GM12878 (cell line): ENCODE results near the gene CMTM4. TPM values are rescaled to one million over a fixed set of nuclear protein-coding genes. Genes with fewer than 3 reads are reported as not detected.

Experiments used
- ATAC-seq: fragments of 200-7000 bp; cut with Tn5 transposase; 3 replicates; pipeline ENCODE4 v1.9.1; 2020; ENCODE audit warnings: mild to moderate bottlenecking, moderate library complexity
- BruUV-seq: library from RNA; stranded (reverse); fragments of 400-500 nt; replicated peaks from 2 replicates; lab custom pipeline; 2021; lab: Mats Ljungman, UMichigan
- CTCF ChIA-PET: fragments of 300-600 bp; sonication (Branson Sonifier 250); formaldehyde crosslinking; extraction: SDS; loops from one replicate; lab custom pipeline; 2021; ENCODE audit warnings: inconsistent platforms; lab: Yijun Ruan, JAX
- POLR2A ChIA-PET: fragments of 350-600 bp; formaldehyde crosslinking; extraction: SDS; loops from one replicate; lab custom pipeline; 2021; ENCODE audit warnings: inconsistent platforms; lab: Charles Lee
- RAD21 ChIA-PET: fragments of 300-600 bp; sonication (Branson Sonifier 250); formaldehyde crosslinking; loops from one replicate; lab custom pipeline; 2023; ENCODE audit warnings: antibody characterized with exemption; ENCODE audit not compliant: unreplicated experiment; lab: Charles Lee
- SMC1A ChIA-PET: fragments of 300-600 bp; sonication (Branson Sonifier 250); formaldehyde crosslinking; loops from one replicate; lab custom pipeline; 2023; ENCODE audit not compliant: unreplicated experiment, uncharacterized antibody; lab: Charles Lee
- DNase-seq: peaks from one replicate; pipeline ENCODE4 v3.0.0-alpha.2; 2011; ENCODE audit warnings: low read depth, low spot score
- FAIRE-seq: peaks from 3 replicates; lab custom pipeline; 2011; peaks lifted over from hg19 to GRCh38; lab: Jason Lieb, UNC
- H2AFZ ChIP-seq: 2 replicates; pipeline ENCODE4 v1.6.0; 2011; ENCODE audit warnings: low read depth, low read length, control low read depth; ENCODE audit not compliant: control insufficient read depth
- H3K27ac ChIP-seq: 2 replicates; pipeline ENCODE4 v1.5.1; 2011; ENCODE audit warnings: control low read depth; ENCODE audit not compliant: control insufficient read depth, insufficient read depth
- H3K27me3 ChIP-seq, 2 experiments: replicated peaks in 1 of 2; 2 replicates each; pipeline versions ENCODE4 v1.6.0 to v1.6.1; 2011; ENCODE audit warnings: low read length in 1 of 2; ENCODE audit not compliant: control insufficient read depth in 2 of 2, insufficient read depth in 2 of 2
- H3K36me3 ChIP-seq, 2 experiments: 2 replicates each; pipeline ENCODE4 v1.5.1; 2011; ENCODE audit warnings: low read length in 1 of 2; ENCODE audit not compliant: control insufficient read depth in 2 of 2, insufficient read depth in 2 of 2
- H3K4me1 ChIP-seq: 2 replicates; pipeline ENCODE4 v1.6.1; 2011; ENCODE audit warnings: mild to moderate bottlenecking, low read length, moderate library complexity, mixed read lengths; ENCODE audit not compliant: control insufficient read depth, insufficient read depth
- H3K4me2 ChIP-seq: 2 replicates; pipeline ENCODE4 v1.6.0; 2011; ENCODE audit warnings: control low read depth; ENCODE audit not compliant: control insufficient read depth, insufficient read depth
- H3K4me3 ChIP-seq: fragments of 200-600 bp; sonication (generic); 2 replicates; pipeline ENCODE4 v1.5.1; 2016
- H3K79me2 ChIP-seq: 2 replicates; pipeline ENCODE4 v1.6.0; 2011; ENCODE audit warnings: low read length; ENCODE audit not compliant: control insufficient read depth, insufficient read depth
- H3K9ac ChIP-seq: 2 replicates; pipeline ENCODE4 v1.8.0; 2011; ENCODE audit warnings: low read length, control low read depth, mixed read lengths; ENCODE audit not compliant: control insufficient read depth, insufficient read depth
- H3K9me3 ChIP-seq: replicated peaks from 3 replicates; pipeline ENCODE4 v1.5.1; 2011; ENCODE audit warnings: mild to moderate bottlenecking, low read length; ENCODE audit not compliant: control insufficient read depth, insufficient read depth
- H4K20me1 ChIP-seq: 2 replicates; pipeline ENCODE4 v1.6.0; 2011; ENCODE audit not compliant: control insufficient read depth, insufficient read depth
- CBFB ChIP-seq: IDR thresholded peaks from 2 replicates; pipeline ENCODE4 v1.6.1; 2016; ENCODE audit warnings: antibody characterized with exemption, low read depth
- CHD2 ChIP-seq: IDR thresholded peaks from 2 replicates; pipeline ENCODE4 v1.6.1; 2011; ENCODE audit warnings: low read depth, low read length, improper control_type of control experiment, borderline replicate concordance
- EP300 ChIP-seq, 2 experiments: fragments of 150-350 bp in 1 of 2; IDR thresholded peaks; 2 replicates each; pipeline ENCODE4 v1.6.1; 2011 to 2012; ENCODE audit warnings: low read depth in 2 of 2, low read length in 2 of 2, borderline replicate concordance in 1 of 2, improper control_type of control experiment in 1 of 2, inconsistent platforms in 1 of 2; ENCODE audit not compliant: control insufficient read depth in 1 of 2
- ESRRA ChIP-seq: IDR thresholded peaks from 2 replicates; pipeline ENCODE4 v1.6.1; 2012; ENCODE audit warnings: mild to moderate bottlenecking, low read length, improper control_type of control experiment
- GATAD2B ChIP-seq: fragments of 450-650 bp; conservative IDR thresholded peaks from 2 replicates; pipeline ENCODE4 v1.6.1; 2017; ENCODE audit warnings: low read depth, mild to moderate bottlenecking, moderate library complexity
- HCFC1 ChIP-seq: fragments of 150-350 bp; IDR thresholded peaks from 2 replicates; pipeline ENCODE4 v1.6.1; 2014; ENCODE audit warnings: low read length
- HDAC6 ChIP-seq: fragments of 200-600 bp; sonication (generic); IDR thresholded peaks from one replicate; pipeline ENCODE4 v1.8.0; 2017; ENCODE audit warnings: antibody characterized with exemption; ENCODE audit not compliant: unreplicated experiment
- IRF3 ChIP-seq: fragments of 450-650 bp; IDR thresholded peaks from 2 replicates; pipeline ENCODE4 v1.6.1; 2014; ENCODE audit warnings: mild to moderate bottlenecking
- JUND ChIP-seq: IDR thresholded peaks from 2 replicates; pipeline ENCODE4 v1.6.1; 2012; ENCODE audit warnings: low read depth, mild to moderate bottlenecking, low read length, improper control_type of control experiment, moderate library complexity
- MEF2A ChIP-seq: IDR thresholded peaks from 2 replicates; pipeline ENCODE4 v1.6.1; 2011; ENCODE audit warnings: low read depth, mild to moderate bottlenecking, low read length, moderate library complexity; ENCODE audit not compliant: insufficient read depth
- MYB ChIP-seq: fragments of 150-350 bp; IDR thresholded peaks from 2 replicates; pipeline ENCODE4 v1.6.1; 2014; ENCODE audit warnings: mild to moderate bottlenecking, low read depth, low read length, borderline replicate concordance
- NBN ChIP-seq: fragments of 450-650 bp; IDR thresholded peaks from 2 replicates; pipeline ENCODE4 v1.6.1; 2016
- PAX8 ChIP-seq: fragments of 450-650 bp; IDR thresholded peaks from 2 replicates; pipeline ENCODE4 v1.6.1; 2017; ENCODE audit warnings: mild to moderate bottlenecking, moderate library complexity
- PML ChIP-seq: IDR thresholded peaks from 2 replicates; pipeline ENCODE4 v1.6.1; 2012; ENCODE audit warnings: low read length, inconsistent platforms
- RBBP5 ChIP-seq: fragments of 200-600 bp; sonication (generic); conservative IDR thresholded peaks from 2 replicates; pipeline ENCODE4 v1.6.1; 2016
- SMARCA5 ChIP-seq: fragments of 450-650 bp; IDR thresholded peaks from 2 replicates; pipeline ENCODE4 v1.6.1; 2017; ENCODE audit warnings: mild to moderate bottlenecking
- STAT3 ChIP-seq: IDR thresholded peaks from 2 replicates; pipeline ENCODE4 v1.6.1; 2011; ENCODE audit warnings: low read depth, low read length, improper control_type of control experiment
- YY1 ChIP-seq: IDR thresholded peaks from 2 replicates; pipeline ENCODE4 v1.6.1; 2011; ENCODE audit warnings: low read depth, mild to moderate bottlenecking, low read length
- ZNF24 ChIP-seq: fragments of 450-650 bp; IDR thresholded peaks from 2 replicates; pipeline ENCODE4 v1.6.1; 2017; ENCODE audit warnings: antibody characterized with exemption, mild to moderate bottlenecking
- ZNF687 ChIP-seq: fragments of 450-650 bp; IDR thresholded peaks from 2 replicates; pipeline ENCODE4 v1.6.1; 2017; ENCODE audit warnings: mild to moderate bottlenecking, moderate library complexity
- WGBS: methylation state at CpG from one replicate; pipeline ENCODE4 v1.1.6; 2016; ENCODE audit warnings: low lambda C conversion rate; ENCODE audit not compliant: insufficient replicate concordance, insufficient coverage; ENCODE audit errors: missing lambda C conversion rate; 5-methylcytosine and 5-hydroxymethylcytosine counted together
- in situ Hi-C: fragments of 300-500 bp; cut with MboI; formaldehyde crosslinking; loops from 9 replicates; pipeline ENCODE4 v1.14.3; 2018; ENCODE audit warnings: mixed read lengths
- intact Hi-C: fragments of 100-400 bp; cut with micrococcal nuclease; formaldehyde crosslinking; loops from one replicate; pipeline ENCODE4 v1.14.2; 2022; ENCODE audit not compliant: unreplicated experiment
- polyA plus RNA-seq, 11 experiments: library from polyadenylated mRNA; depleted of rRNA in 4 of 11; unstranded in 6 of 11; stranded (reverse) in 5 of 11; fragments of >200 nt; fragmentation: Nextera tagmentation in 4 of 11; fragmentation: Illumina TruSeq in 1 of 11; extraction: Ambion mirVana in 4 of 11; extraction: Trizol in 1 of 11; gene quantifications; 1 replicate in 1 of 11; 2 replicates in 10 of 11; pipeline versions ENCODE4 v1.2.1 to v1.2.3, GENCODE V29; 2011 to 2016; ENCODE audit warnings: inconsistent platforms in 2 of 11, missing spikeins in 2 of 11, low read depth in 1 of 11
- total RNA-seq, 4 experiments: library from RNA; depleted of rRNA in 3 of 4; stranded (reverse); fragments of >200 nt in 3 of 4; fragmentation: Illumina TruSeq in 1 of 4; extraction: Trizol in 1 of 4; gene quantifications; 2 replicates each; pipeline versions ENCODE4 v1.2.1 to v1.2.3, GENCODE V29; 2013 to 2021

Gene CMTM4
- total and polyA plus RNA-seq, 10 of the 15 experiments (the other 5 are each of a cell fraction or from before 2014, with no cell fraction given) = 0.02 to 0.43 (median 0.15) TPM; not detected in 2

GRCh38 chr16:66608241-66609138, 88.1 kb downstream of the CMTM4 start:
- H3K79me2 ChIP-seq = no peaks in the 10 kb centered on the region
- no peaks in the 10 kb centered on the region for H4K20me1 ChIP-seq
- no TSS peak for BruUV-seq
- WGBS = 26% methylated on average over 17 of the region's 17 CpGs
- in situ Hi-C loops (no loop called here), intact Hi-C loops (loop anchor here (1.0 to 5.0 kb wide), 2 partner anchors 56 to 259 kb away; partner anchors contain the start of genes CKLF and TK2)
- ChIA-PET POLR2A (interaction anchor here (1.1 kb wide), 1 partner anchor 68 kb away, joined by 3 read pairs; no protein-coding TSS in a partner anchor), CTCF (interaction anchor here (0.6 to 4.5 kb wide), 48 partner anchors 9 to 492 kb away, joined by 3 to 36 read pairs (median 4); partner anchors contain the start of genes CKLF and DYNC1LI2), SMC1A (interaction anchor here (0.6 to 3.0 kb wide), 11 partner anchors 8 to 259 kb away, joined by 3 to 21 read pairs (median 4); no protein-coding TSS in a partner anchor), RAD21 (interaction anchor here (0.6 to 1.8 kb wide), 12 partner anchors 18 to 265 kb away, joined by 3 to 10 read pairs (median 3); partner anchors contain the start of gene CDH5)
- H3K27ac ChIP-seq = no peak overlapping the region
- no peak overlapping the region for H3K9ac ChIP-seq
- no peak for DNase-seq
- ATAC-seq = peak; percentile 53
- H2AFZ ChIP-seq = no peak overlapping the region
- H3K4me2 ChIP-seq = no peak overlapping the region
- H3K4me3 ChIP-seq = no peak overlapping the region
- FAIRE-seq = peak; percentile 68
- H3K9me3 ChIP-seq = no peaks in the 10 kb centered on the region
- peaks cover 0 to 21% of the 10 kb centered on the region in 2 experiments; a peak in 2 of 4 replicates for H3K36me3 ChIP-seq
- H3K27me3 ChIP-seq = no peaks in the 10 kb centered on the region
- H3K4me1 ChIP-seq = peaks cover 15% of the 10 kb centered on the region
- TF ChIP-seq GATAD2B (0 out of 2 replicates have a peak, but pooled peaks have one; percentile 21), PAX8 (no peak), NBN (peak; percentile 33; the same call in 1 of the 2 replicates), IRF3 (0 out of 2 replicates have a peak, but pooled peaks have one; percentile 13), CBFB (no peak), ZNF687 (peak; percentile 47; the same call in 1 of the 2 replicates), EP300 (IDR thresholded peaks at IDR 0.05; ENCODE audit: borderline replicate concordance in 1 of 2, control insufficient read depth in 1 of 2, low read depth in 2 of 2, low read length in 2 of 2) (no peak), ESRRA (no peak), MYB (no peak), ZNF24 (no peak), JUND (no peak), CHD2 (no peak), SMARCA5 (peak; percentile 77), STAT3 (no peak), PML (no peak), MEF2A (no peak), YY1 (peak; percentile 51; the same call in 1 of the 2 replicates), HDAC6 (no peak), HCFC1 (no peak), RBBP5 (no peak)
